Fibroblast of skin of right biceps (primary cell): ENCODE results near the gene ITIH4.

Experiments
- DNase-seq: peaks from one replicate; pipeline ENCODE4 v3.0.0-alpha.2; 2013

Gene ITIH4

DNA sequence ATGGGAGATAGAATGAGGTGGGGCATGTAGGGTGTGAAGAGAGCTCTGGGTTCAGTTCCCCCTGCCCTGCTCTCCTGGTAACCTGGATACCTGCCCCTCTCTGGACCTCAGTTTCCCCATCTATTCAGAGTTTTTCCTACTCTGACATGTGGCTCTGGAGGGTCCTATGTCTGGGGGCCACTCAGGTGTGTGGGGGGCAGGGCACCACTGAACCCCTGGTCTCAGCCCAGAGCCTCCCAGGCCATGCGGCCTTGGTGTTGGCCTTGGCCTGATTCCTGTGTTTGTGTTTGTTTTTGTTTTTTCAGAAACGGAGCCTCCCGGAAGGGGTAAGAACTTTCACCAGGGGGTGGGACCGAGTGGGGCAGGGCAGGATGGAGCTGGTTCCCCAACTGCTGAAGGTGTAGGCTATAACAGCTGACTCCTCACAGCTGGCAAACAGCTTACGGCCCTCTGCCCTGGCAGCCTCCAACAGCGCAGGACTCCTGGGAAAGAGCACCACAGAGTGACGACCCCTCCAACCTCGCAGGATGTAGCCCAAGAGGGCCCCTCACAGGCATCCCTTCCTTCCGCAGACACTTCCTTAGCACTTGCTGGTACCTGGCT, 35.1 kb downstream of the ITIH4 start:
- no peak for DNase-seq

DNA sequence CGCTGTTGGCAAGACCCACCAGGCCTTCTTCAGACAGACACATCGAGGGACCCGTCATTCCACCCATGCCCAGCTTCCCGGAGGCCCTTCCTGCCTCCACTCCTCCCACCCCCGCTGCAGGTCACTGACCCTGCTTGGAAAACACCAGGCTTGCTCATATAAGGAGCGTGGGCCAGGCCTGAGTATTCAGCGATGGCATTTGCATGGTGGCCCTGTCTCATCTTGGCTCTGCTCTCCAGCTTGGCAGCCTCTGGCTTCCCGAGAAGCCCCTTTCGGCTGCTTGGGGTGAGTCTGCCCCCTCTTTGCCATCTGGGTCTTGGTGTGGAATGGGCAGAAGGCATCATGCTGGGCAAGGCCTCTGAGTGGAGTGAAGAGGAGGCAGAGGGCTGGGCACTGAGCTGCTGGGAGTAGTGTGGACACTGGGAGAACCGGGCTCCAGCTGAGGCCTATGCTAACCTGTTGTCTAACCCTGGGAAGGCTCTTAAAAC, 35.8 kb downstream of the ITIH4 start, which contains the start of gene ITIH3:
Gene ITIH3, plus strand, starts transcription at position 185 of the 488 bp plus-strand sequence. Its CDS starts 8 bp downstream, at position 193.
- DNase-seq, result no peak

DNA sequence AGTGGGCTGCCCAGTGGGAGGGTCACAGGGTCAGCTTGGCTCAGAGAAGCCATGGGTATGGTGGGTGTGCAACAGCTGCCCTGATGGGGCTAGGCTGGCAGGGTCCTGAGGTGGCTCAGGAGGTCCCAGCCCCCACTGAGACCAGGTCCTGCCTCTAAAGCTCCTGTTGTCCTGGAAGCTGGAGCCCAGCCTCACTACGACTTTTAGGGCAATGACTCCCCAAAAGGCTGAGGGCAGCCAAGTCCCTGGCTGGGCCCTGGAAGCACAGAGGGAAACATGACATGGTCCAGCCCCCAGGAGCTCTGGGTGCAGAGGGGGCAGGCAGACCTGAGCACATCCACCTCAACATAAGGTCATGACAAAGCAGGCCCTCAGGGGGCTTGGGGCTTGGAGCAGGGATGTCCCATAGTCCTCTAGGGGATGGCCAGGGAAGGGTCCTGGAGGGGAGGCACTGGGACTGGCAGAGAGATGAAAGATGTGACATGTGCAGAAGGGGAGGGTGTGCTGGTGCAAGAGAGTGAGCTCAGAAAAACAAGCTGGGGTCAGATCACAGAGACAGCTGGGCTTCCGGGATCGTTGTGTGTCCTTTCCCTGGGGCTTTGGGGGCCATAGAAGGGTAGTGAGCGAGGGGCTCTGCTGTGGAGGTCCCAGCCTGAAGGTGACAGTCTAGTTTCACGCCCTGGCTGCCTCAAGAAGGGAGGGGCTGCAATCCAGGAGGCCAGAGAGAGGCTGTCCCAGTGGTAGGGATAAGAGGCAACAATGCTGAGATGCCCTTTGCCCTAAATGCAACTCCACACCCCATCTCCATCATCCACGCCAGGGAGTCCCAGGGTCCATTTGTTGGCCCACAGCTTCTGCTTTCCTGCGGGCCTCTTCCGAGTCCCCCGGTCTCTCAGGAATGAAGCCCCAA, 36.5 kb downstream of the ITIH4 start:
- DNase-seq, result no peak

DNA sequence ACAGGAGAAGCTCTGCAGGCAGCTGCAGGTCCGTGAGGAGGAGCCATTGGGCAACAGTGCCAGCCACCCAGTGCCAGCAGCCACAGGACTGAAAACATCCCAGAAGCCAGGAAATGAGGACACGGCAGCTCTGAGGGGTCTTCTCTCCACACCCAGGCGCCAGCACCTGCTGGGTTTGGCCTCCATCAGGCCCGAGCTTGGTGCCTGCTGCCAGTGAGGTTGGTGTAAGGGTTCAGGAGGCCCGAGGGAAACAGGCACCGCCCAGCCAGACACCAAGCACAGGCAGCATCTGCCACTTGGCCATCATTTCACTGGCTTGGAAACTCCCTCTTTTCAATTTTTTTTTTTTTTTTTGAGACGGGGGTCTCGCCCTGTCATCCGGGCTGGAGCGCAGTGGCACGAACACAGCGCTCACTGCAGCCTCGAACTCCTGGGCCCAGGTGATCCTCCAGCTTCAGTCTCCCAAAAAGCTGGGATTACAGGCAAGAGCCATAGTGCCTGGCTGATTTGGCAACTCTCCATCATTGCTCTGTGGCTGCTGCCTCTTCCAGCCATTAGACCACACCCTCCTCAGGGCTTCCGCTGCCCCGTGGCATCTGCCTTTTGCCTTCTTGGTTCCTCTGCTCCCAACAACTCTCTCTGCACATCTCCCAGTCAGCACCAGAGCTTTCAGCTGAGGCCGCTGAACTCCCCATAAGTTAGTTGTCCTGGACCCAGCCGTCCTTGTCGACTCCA, 37.3 kb downstream of the ITIH4 start:
- no peak for DNase-seq

DNA sequence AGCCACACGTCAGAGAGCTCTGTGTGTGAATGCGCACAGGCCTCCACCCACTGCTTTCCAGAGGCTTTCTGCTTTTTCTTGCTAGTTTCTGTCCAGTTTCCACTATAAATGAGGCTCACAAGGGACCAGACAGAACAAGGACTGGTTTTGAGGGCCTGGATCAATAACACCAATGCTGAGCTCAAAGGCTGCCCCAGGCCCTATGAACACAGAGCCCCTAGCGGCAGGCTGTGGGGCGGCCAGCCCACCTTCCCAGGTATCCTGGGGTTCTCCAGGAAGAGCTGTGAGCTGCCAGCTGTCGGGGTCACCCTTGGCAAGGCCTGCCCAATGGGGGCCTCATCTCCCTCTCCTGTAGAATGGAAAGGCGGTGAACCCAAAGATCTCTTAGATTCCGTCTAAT, 38.1 kb downstream of the ITIH4 start:
- no peak for DNase-seq

DNA sequence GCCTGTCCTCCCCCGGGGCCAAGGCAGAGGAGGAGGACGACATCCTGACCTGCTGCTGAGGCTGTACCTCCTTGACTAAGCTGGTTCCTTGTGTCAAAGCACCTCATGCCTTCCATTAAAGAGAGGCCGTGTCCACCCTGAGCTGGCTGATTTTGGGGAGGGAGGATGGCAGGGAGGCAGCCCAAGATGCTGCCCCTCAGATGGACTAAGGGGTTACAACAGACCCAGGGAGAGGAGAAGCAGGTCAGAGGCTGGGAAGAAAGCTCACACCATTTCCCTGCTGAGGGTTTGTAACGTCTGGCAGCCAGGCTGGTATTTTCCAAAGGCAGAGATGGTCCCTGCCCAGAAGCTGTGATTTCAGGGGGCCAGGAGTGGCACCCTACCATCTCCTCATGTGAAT, 38.5 kb downstream of the ITIH4 start:
- DNase-seq, result no peak

DNA sequence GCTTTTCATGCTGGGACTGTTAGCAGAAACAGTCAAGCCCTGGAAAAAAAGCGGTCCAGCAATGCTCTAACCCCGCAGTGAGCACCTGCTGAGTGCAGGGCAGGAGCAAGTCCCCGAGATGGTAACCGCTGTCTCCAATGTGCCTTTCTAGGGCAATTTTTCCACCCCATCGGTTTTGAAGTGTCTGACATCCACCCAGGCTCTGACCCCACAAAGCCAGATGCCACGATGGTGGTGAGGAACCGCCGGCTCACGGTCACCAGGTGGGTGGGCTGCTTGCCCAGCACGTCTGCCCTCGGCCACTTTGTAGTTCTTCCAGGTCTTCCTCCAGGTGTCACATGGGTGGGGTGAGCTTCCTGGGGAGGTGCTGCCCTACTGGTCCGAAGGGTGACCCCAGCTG, 39.1 kb downstream of the ITIH4 start:
- DNase-seq, result no peak

DNA sequence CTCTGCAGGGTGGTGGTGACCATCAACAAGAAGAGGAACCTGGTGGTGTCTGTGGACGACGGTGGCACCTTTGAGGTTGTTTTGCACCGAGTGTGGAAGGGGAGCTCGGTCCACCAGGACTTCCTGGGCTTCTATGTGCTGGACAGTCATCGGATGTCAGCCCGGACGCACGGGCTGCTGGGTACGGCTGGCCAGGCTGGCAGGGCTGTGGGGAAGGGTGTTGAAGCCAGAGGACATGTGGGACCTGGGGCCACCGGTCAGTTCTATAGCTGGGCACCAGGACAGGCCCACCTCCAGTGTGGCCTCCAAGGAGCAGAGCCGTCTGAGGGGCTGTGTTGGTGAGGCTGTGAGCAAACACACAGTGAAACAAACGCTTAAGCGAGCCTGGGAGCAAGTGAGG, 39.7 kb downstream of the ITIH4 start:
- no peak for DNase-seq

DNA sequence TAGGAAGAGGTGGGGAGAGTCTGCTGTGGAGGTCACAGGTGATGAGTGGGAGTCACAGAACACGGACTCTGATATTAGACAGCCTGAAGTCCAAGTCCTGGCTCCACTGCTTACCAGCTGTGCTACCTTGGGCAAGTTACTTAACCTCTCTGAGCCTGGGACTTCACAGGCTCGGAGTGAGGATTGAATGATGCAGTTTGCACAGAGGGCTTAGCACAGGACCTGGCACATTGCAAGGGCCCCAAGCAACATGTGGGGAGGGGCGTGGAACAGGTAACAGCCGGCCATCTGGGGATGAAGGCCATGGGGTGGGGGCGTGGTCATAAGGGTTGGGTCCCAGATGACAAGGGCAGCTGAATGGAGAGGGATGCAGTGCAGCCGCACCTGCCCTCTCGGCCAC, 40.1 kb downstream of the ITIH4 start:
- no peak for DNase-seq

DNA sequence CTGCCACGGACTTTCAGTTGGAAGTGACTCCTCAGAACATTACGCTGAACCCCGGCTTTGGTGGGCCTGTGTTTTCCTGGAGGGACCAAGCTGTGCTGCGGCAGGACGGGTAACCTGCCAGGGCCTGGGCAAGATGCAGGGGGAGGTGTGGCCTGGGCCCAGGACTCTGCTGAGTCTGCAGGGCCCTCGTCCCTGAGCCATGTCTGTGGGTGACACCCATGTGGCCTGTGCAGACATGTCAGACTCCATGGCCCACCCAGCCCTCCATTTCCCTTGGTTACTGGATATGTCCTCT, 40.8 kb downstream of the ITIH4 start:
- no peak for DNase-seq

DNA sequence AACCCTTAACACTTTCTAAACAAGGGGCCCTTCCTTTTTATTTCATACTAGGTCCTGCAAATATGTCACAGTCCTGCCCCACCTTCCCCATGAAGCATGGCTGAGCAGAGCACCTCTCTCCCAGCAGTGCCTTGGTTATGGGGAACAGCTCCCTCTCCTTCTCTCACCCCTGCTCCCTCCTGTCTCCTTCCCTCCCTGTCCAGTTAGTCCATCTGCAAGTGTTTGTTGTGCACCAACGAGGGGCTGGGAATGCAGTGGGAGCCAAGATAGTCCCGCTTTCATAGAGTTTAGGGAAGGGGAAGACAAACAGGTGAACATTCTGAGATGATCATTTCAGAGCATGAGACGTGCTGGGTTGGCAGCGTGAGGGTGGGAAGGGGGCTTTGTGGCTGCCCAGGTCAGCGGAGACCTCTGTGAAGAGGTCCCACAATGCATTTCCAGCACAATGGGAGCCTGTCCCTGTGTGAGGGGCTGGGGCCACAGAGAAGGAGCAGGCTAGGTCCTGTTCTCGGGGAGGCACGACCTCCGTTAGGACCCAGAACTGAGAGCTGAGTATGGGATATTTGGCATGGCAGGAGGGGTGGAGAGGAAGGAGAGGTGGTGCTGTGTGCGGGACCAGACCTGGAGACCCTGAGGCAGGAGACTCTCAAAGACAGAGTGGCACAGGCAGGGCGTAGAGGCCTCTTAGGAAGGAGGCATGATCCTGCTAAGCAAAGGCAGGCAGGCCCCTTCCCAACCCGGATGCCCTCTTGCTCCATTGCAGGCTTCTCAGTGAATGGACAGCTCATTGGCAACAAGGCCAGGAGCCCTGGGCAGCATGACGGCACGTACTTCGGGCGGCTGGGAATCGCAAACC, 41.4 kb downstream of the ITIH4 start:
- DNase-seq, result no peak

DNA sequence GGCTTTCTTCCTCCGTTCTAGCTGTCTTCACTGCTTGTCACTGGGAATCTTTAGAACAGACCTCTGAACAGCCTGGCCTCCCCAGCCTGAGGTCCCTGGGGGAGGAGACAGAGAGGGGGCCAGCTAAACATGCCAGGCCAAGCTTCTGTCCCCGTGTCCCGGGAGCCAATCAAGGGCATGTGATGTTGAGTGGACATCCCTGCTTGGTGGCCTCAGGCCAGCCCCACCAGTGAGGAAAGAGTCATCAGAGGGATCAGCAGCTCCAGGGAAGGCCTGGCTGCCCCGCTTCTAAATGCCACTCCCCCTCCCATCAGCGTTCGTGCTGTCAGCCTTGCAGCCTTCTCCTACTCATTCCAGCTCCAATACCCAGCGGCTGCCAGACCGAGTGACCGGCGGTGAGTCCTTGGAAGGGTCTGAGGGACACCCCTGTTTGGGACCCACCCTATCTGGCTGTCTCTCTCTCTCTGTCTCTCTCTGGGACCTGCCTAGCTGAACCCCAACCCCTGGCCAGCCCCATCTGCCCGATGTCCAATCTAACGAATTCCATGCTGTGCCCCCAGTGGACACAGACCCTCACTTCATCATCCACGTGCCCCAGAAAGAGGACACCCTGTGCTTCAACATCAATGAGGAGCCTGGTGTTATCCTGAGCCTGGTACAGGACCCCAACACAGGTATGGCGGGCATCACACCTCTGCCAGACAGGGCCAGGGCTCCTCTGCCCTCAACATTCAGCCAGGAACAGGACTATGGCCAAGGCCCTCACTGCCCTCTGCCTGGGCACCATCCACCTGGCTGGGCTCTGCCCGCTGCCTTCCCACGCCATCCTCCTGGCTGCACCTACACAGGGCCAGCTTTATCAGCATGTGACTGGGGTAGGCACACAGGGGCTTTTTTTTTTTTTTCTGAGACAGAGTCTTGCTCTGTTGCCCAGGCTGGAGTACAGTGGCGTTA, 42.5 kb downstream of the ITIH4 start:
- no peak for DNase-seq

DNA sequence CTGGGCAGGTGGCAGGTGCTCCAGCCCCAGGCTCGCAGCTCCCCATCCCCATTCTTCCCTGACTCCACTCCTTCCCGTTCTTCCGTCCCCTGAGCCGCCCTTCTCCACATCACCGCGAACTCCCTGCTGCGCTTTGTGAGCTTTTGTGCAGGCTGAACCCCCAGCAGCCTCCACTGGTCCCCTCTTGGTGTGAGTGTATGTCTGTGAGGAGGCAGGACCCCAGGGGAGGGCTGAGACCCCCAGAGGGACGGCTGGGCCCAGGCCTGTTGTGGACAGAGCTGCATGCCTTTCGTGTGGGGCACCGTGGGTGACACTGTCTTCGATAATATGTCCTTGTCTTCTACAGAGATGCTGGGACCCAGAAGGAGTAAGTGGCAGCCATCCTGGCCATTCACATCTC, 43.2 kb downstream of the ITIH4 start:
- DNase-seq, result no peak

DNA sequence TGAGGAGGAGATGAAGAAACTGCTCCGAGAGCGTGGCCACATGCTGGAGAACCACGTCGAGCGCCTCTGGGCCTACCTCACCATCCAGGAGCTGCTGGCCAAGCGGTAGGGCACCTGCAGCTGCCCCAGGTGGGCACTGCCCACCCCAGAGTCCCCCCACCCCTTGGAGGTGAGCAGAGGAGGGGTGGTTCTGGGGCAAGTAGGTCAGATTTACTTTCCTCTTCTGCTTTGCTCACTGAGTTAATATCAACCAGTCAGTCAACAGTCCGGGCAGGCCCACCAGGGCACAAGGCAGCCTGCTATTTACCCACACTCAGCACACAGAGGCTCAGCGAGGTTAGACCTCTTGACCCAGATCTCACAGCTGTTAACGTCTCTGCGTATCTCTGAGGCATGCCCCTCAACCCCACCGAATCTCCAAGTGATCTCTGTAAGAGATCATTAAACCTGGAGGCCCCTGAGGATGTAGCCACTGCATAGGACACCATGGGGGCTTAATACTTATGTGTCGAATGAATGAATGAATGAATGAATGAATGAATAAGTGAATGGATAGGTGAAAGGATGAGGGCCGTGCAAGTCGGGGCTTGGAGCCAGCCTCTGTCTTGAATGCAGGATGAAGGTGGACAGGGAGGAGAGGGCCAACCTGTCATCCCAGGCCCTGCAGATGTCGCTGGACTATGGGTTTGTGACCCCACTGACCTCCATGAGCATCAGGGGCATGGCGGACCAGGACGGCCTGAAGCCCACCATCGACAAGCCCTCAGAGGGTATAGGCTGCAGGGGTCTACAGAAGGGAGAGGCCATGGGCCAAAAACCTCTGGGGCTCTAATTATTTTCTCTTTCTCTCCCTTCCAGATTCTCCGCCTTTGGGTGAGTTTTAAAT, 43.9 kb downstream of the ITIH4 start:
- no peak for DNase-seq

DNA sequence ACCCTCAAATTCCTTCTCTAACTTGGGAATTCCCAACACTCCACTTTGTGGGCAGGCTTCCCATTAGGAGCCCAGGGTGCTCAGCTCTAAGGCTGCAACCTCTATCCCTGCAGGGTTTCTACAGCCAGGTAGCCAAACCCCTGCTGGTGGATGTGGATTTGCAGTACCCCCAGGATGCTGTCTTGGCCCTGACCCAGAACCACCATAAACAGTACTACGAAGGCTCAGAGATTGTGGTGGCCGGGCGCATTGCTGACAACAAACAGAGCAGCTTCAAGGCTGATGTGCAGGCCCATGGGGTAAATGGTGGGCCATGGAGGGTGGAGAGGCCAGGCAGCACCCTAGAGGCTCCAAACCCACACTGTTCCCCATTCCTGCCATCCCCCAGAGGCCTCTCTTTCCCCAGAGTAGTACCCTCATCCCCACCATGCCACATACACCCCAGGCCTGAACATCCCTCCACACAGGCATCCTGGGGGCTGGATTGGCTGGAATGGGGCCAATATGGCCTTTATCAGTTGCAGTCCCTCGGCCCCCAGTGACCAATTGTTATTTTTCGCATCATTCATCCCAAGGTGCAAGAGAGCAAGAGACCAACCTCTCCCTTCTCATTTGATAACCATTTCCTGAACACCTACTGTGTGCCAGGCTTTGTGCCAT, 45.4 kb downstream of the ITIH4 start:
- DNase-seq, result no peak

DNA sequence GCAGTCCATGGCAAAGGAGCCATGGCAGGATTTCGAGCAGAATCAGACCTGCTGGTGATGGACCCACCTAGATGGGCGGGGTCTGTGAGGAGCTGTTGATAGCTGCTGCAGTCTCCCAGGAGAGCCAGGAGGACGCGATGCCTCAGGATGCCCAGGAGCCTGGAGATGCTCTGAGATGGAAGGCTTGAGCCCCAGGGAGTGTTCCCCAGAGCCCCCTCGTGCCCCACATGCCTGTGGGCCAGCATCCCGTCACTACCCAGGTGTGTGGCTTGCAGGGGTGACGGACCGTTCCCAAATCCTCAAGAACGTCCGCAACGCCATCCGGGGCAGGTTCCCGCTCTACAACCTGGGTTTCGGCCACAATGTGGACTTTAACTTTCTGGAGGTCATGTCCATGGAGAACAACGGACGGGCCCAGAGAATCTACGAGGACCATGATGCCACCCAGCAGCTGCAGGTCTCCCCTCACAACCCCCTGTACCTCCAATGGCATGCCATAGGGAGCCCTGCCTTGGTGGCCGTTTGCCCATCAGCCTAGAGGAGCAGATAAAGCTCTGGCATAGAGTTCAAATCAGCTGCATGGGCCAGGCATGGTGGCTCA, 46.4 kb downstream of the ITIH4 start:
- DNase-seq, result no peak

DNA sequence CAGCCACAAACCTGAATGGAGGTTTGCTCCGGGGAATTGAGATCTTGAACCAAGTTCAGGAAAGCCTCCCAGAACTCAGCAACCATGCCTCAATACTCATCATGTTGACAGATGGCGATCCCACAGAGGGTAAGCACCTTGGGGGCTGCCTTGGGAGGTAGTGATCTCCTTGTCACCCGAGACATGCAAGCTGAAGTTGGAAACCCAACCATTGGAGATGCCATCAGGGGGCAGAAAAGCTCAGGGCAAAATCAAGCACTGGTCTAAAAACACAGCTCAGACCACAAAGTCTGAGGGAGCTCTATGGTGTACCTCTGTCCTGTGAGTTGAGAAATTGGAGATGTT, 47.3 kb downstream of the ITIH4 start:
- no peak for DNase-seq

DNA sequence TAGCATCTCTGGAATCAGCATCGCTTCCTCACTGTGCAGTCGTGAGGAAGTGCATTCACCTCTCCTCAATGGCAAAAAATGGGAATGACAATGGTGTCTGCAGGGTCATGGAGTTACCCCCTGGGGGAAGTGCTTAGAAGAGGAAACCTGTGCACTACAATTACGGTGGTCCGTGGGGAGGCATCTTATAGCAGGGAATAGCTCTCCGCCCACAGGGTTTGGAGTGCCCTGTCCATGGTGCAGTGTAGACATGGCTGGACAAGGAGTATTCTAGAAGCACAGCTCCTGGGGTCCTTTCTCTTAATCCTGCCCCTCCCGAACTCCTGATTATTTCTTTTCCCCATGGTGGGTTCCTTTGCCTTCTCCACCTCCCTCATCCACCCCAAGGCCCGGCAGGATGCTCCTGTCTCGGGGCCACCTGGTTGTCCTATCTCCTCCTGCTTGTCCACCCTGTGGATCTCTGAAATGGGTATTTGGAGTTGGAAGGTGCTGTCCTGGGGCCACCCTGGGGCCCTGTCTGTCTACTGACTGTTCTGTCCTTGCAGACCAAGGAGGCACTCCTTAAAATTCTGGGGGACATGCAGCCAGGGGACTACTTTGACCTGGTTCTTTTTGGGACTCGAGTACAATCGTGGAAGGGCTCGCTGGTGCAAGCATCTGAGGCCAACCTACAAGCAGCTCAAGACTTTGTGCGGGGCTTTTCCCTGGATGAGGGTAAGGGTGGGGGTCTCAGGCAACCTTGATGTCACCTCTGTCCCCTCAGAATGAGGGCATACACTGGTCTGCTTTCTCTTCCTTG, 47.9 kb downstream of the ITIH4 start:
- DNase-seq, result no peak

DNA sequence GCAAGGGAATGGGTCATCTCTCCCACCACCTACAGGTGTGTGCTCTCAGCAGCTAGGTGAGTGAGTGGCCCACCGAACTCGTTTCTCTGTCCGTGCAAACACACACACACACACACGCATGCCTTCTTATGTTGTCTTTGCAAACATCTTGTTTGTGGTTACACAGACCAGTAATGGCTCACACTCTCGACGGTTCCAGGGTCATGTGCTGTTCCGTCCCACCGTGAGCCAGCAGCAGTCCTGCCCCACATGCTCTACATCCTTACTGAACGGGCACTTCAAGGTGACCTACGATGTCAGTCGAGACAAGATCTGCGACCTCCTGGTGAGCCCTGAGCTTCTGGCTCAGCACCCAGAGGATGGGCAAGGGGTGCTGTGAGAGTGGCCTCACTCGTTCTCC, 48.7 kb downstream of the ITIH4 start:
- DNase-seq, result no peak
